CD4-positive, alpha-beta T cell treated with Interferon gamma for 1 hour (primary cell): ENCODE data around the gene FERMT2.
"Not testable (repeated sequence)": the region's sequence is repeated elsewhere in the genome, so short reads cannot be mapped to it uniquely, and the experiment has no call there.

Experiments used
- DNase-seq: peaks from one replicate; pipeline ENCODE4 v3.0.0-alpha.2; 2020

Gene FERMT2

GRCh38 chr14:52944254-52944653, 6.6 kb downstream of the FERMT2 start:
- DNase-seq = no peak

GRCh38 chr14:52939427-52939826, 11.4 kb downstream of the FERMT2 start:
- no peak for DNase-seq

DNA sequence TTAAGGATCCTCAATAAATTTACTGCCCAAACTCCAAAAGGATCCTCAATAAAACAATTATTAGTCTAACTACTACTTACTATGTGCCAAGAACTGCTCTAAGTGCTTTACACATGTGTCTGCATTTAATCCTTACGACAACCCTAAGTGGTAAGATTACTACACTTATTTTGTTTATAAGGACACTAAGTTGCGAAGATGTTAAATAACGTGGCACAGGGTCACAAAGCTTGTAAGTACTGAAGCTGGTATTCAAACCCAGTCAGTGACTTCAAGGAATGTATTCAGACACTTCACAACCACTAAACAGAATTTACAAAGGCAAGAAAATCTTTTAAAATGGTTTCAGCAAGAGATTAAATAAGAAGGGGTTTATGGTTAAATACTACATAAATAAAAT, 13.0 kb downstream of the FERMT2 start:
- no peak for DNase-seq

DNA sequence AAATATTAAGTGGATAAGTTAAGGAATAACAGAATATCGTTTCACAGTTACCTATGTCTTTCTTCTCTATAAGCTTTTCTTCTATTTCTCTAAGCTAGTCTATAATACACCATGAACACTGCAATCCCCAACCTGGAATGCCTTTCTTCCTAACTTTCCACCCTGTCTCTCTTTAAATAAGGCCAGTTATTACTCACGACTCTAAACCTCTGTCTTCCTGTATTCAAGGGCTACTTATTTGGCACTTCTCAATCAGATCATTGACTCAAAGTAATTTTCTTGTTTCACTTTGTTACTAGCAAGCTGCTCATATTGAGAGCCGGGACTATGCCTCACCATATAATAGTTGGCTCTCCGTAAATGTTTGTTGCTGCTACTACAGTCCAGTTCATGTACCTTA, 13.5 kb downstream of the FERMT2 start:
- no peak for DNase-seq

- DNase-seq = no peak
These were observed 14.4 kb downstream of the FERMT2 start for GRCh38 chr14:52936437-52936836.

GRCh38 chr14:52935833-52936232, 15.0 kb downstream of the FERMT2 start:
- no peak for DNase-seq

DNA sequence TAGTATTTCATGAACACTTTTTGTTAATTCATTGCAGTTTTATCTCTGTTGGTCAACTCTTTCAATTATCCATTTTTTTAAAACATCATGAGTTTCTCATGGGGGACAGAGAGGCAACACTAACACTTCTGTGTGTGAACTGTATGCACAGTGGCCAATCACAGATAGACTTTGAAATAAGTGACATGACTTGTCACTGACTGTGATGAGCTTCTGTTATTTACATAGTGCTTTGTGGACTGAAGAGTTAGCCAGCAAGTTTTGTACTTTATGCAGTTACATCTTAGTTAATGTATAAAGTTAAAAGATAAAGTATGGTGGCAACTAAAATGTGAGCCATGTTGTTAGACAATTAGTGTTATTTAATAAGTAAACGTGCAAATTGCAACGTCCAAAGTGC, 16.1 kb downstream of the FERMT2 start:
- DNase-seq = no peak

GRCh38 chr14:52929192-52929807, 21.6 kb downstream of the FERMT2 start:
- no peak for DNase-seq

GRCh38 chr14:52926953-52927352, 23.9 kb downstream of the FERMT2 start:
- DNase-seq = no peak

DNA sequence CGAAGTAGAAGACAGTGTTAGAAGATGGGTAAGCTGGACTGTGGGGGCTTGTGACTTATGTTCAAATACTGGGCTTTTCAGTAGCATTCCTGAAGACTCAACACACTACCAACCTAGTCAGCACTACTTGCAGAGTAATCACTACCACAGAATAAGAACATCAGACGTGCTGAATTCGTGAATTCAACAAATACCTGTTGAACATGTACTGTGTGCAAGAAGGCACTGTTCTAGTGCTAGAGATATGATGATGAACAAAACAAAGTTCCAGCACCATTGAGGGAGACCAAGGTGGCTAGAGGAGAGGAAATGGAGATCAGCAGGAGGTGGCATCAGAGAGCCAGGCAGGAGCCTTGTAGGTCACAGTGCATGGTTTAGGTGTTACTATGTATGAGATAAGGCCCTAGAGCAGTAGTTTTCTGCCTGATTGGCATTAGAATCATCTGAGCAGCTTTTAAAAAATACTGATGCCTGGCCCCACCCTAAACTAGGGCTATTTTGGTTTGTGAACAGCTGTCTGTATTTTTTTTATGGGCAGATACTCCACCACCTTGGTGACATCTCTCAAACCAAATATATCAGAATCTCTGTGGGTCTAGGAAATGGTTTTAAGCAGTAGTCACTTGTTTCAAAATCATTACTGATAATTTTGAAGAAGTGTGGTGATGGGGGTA, 26.8 kb downstream of the FERMT2 start:
- DNase-seq = no peak

- no peak for DNase-seq
These were observed 28.2 kb downstream of the FERMT2 start for GRCh38 chr14:52922656-52923055.

GRCh38 chr14:52922059-52922458, 28.8 kb downstream of the FERMT2 start:
- no peak for DNase-seq

GRCh38 chr14:52920411-52920810, 30.4 kb downstream of the FERMT2 start:
- DNase-seq = not testable (repeated sequence)

DNA sequence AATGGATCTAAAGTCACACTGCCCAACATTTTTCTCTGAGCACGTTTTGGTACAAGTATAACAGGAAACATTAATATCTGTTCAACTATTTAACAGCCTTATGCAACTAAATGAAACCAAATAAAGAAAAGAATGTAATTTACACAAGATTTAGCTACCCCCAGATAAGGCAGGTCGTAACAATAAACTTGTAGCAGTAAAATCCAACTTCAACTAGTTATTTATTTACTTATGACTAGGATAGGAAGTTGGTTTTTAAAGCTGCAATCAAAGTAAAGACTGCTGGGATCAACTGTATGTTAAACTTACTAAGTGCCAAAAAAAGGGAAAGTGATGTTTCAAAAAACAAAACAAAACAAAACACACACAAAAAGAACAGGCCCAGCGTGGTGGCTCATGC, 30.9 kb downstream of the FERMT2 start:
- no peak for DNase-seq

GRCh38 chr14:52918486-52918885, 32.4 kb downstream of the FERMT2 start:
- DNase-seq = peak; percentile 13

GRCh38 chr14:52917735-52918134, 33.1 kb downstream of the FERMT2 start:
- no peak for DNase-seq

- DNase-seq = no peak
These were observed 36.6 kb downstream of the FERMT2 start for GRCh38 chr14:52914295-52914694.

DNA sequence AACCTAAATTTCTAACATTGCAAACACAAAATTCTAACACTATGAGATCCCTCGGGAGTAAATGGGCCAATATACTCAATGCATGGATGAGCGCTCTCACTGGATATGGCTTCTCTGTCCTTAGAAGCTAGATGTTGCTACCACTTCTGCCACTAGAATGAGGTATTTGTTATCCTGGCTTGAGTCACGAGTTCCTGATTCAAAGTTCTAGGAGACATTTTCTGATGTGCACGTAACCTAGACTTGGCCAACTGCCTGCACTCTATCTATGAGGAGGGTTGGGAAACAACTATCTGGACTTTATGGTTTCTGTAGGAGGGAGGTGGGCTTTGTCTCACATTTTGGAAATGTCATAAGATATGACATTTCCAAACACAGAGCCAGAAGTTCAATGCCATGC, 37.6 kb downstream of the FERMT2 start:
- DNase-seq = no peak

DNA sequence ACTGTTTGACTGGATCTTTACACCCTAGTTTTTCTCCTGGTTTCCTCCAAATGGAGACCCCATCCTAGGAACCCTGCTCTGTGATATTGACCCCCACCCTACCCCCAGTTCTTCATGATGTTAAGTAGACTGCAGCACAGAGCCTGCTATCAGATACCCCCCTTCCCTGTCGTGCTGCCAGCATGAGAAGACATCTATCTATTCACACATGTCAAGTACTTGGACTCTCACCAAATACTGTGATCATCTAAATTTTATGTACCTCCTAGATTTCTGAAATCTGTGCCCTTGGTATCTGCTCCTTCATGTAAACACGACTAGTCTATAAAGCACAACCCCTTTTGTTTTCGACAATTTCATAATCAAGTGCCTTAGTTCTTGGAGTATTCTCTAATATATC, 38.9 kb downstream of the FERMT2 start:
- DNase-seq = no peak

GRCh38 chr14:52910572-52910971, 40.3 kb downstream of the FERMT2 start:
- DNase-seq = no peak

GRCh38 chr14:52907949-52908348, 42.9 kb downstream of the FERMT2 start:
- no peak for DNase-seq

DNA sequence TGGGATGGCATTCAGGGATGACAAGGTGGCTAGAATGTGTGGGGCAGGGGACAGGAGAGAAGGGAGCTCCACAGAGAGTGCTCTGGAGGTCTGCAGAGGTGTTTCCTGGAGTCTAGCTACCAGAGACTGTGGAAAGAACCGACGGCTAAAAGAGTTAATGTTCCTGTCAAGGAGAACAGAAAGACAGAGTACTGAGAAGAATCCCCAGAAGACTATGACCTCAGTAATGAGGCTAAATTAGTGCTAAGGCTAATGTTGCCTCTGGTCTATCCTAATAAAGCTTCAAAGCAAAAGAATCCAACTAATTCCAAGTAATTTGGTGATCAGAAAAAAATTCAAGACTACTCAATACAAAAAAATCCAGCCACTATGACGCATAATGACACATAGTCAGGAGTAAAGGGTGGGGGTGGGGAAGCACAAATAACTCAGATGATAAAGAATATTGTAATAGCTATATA, 44.7 kb downstream of the FERMT2 start:
- no peak for DNase-seq

DNA sequence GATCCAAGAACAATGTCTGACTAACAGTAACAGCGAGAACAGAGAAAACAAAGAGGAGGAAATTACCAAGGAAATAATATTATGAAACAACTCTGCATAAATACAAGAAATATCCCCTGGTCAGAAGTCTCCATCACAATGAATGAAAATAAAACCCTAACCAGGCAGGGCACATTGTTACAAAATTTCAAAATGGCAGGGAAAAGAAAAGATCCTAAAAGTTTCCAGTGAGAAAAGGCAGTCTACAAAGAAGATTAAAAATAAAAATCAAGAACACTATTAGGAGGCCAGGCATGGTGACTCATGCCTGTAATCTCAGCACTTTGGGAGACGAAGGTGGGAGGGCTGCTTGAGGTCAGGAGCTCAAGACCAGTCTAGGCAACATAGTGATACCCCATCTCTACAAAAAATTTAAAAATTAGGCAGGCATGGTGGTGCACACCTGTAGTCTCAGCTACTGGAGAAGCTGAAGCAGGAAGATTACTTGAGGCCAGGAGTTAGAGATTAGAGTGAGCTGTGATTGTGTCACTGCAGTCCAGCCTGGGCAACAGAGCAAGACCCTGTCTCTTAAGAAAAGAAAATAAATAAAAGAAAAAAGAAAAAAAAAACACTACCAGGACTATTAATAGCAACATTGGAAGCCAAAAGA, 47.8 kb downstream of the FERMT2 start:
- DNase-seq = no peak

- DNase-seq = no peak
These were observed 49.4 kb downstream of the FERMT2 start for GRCh38 chr14:52901357-52901980.
